Measurements from ENCODE around the gene LAMA3.
"Not testable (repeated sequence)": the region's sequence is repeated elsewhere in the genome, so short reads cannot be mapped to it uniquely, and the experiment has no call there.

Gene LAMA3

DNA sequence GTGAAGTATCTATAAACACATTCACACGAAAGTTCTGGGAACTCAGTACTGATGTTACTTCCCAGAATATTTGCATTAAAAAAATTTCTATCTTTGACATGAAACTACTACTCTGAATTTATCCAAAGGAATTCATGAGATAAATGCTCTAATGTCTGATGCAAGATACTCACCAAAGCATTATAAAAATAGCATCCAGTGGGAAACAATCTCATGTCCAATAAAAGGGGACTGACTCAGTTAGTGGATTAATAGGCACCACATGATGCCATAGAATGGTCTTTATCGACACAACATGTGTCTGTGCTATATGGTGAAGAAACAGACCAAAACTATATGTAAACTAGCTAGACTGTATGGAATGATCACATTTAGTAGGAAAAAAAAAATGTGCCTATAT lies 33.9 kb downstream of the LAMA3 start:
- no peaks in the 10 kb centered on the region for H3K36me3 ChIP-seq (ENCODE audit: control insufficient read depth, low read depth, low read length)
- no peak overlapping the region for H3K9ac ChIP-seq (ENCODE audit: low read length)
- no peak overlapping the region for H3K4me3 ChIP-seq (ENCODE audit: low read length)
- H3K4me1 ChIP-seq (ENCODE audit: control insufficient read depth, low read depth, low read length), result no peaks in the 10 kb centered on the region
- H3K9me3 ChIP-seq (ENCODE audit: control insufficient read depth, low read depth, low read length), result no peaks in the 10 kb centered on the region
- H3K27ac ChIP-seq (ENCODE audit: low read length), result no peak overlapping the region
- H3K27me3 ChIP-seq (ENCODE audit: control insufficient read depth, insufficient read depth, low read length), result no peaks in the 10 kb centered on the region

DNA sequence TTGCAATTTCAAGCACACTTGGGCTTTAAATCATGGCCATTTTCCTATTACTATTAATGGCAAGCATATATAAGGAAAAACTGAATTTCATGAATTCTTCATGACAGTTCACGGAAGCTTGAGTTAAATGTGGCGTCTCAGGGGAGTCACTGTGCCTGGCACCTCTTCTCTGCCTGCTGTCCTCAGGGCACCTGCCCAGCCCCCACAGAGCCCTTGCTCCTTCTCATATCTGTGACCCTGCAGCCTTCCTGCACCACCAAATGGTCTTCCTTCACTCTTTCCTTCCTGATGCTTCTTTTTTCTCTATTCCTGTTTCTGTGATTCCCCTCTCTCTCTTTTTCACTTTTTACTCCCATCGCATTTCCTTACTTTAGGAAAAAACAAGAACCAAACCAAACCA lies 35.4 kb downstream of the LAMA3 start:
- Histone ChIP-seq H3K9ac (ENCODE audit: low read length) (no peak overlapping the region), H3K27me3 (ENCODE audit: control insufficient read depth, insufficient read depth, low read length) (no peaks in the 10 kb centered on the region), H3K36me3 (ENCODE audit: control insufficient read depth, low read depth, low read length) (no peaks in the 10 kb centered on the region), H3K9me3 (ENCODE audit: control insufficient read depth, low read depth, low read length) (no peaks in the 10 kb centered on the region), H3K4me1 (ENCODE audit: control insufficient read depth, low read depth, low read length) (no peaks in the 10 kb centered on the region), H3K27ac (ENCODE audit: low read length) (no peak overlapping the region), H3K4me3 (ENCODE audit: low read length) (no peak overlapping the region)

DNA sequence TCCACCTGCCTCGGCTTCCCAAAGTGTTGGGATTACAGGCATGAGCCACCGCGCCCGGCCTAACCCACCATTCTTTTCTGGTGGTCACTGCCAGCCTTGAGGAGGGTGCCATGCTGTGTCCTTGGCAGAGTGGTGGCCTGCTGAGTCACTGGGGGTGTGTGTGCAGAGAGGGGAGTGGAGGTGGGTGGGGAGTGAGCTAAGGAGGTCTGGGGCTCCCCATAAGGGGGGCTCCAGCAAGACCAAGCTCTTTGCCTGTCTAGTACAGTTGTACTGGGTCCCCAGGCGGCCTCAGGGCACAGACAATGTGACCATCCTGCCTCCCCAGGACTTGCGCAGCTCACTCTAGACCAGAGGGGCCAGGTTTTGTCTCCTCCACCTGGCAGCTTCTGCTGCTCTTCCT lies 36.1 kb downstream of the LAMA3 start:
- Histone ChIP-seq H3K9ac (ENCODE audit: low read length) (no peak overlapping the region), H3K9me3 (ENCODE audit: control insufficient read depth, low read depth, low read length) (no peaks in the 10 kb centered on the region), H3K4me3 (ENCODE audit: low read length) (no peak overlapping the region), H3K36me3 (ENCODE audit: control insufficient read depth, low read depth, low read length) (no peaks in the 10 kb centered on the region), H3K27me3 (ENCODE audit: control insufficient read depth, insufficient read depth, low read length) (no peaks in the 10 kb centered on the region), H3K4me1 (ENCODE audit: control insufficient read depth, low read depth, low read length) (no peaks in the 10 kb centered on the region), H3K27ac (ENCODE audit: low read length) (no peak overlapping the region)

DNA sequence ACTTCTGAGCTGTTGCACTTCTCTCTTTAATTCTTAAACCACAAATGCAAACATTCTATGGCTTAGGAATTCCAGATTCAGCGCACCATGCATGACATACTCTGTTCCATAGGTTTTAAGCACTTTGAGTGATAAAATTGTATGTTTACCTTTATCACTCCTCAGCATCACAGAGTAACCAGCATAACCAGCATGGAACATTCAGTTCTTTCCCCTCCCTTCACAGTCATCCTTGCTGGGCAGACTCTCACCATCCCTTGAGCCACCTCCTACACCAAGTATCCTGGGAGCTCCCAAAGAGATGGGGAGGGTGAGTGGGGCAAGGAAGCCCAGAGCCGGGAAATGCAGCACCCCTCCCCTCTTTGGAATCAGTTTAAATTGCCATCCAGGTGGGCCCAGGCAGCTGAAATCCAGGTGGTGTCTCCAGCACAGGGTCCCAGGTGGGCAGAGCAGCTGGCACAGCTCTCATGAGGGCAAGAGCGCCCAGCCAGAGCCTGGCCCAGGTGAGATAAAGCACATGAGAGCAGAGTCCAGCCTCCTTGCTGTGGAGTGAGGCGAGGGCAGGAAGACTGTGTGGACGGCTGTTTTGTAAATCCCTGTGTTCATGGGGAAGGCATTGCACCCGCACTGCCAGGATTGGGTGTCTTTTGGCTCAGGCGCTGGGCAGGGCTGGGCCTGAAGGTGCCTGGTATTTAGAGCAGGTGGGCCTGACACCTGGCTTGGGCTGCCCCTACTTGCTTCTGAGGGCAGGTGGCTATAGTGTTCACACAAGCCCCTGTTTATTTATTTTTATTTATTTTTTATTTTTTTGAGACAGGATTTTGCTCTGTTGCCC lies 36.8 kb downstream of the LAMA3 start:
- no peaks in the 10 kb centered on the region for H3K36me3 ChIP-seq (ENCODE audit: control insufficient read depth, low read depth, low read length)
- H3K9me3 ChIP-seq (ENCODE audit: control insufficient read depth, low read depth, low read length), result no peaks in the 10 kb centered on the region
- no peak overlapping the region for H3K9ac ChIP-seq (ENCODE audit: low read length)
- H3K27me3 ChIP-seq (ENCODE audit: control insufficient read depth, insufficient read depth, low read length), result no peaks in the 10 kb centered on the region
- H3K27ac ChIP-seq (ENCODE audit: low read length), result no peak overlapping the region
- no peaks in the 10 kb centered on the region for H3K4me1 ChIP-seq (ENCODE audit: control insufficient read depth, low read depth, low read length)
- H3K4me3 ChIP-seq (ENCODE audit: low read length), result no peak overlapping the region

DNA sequence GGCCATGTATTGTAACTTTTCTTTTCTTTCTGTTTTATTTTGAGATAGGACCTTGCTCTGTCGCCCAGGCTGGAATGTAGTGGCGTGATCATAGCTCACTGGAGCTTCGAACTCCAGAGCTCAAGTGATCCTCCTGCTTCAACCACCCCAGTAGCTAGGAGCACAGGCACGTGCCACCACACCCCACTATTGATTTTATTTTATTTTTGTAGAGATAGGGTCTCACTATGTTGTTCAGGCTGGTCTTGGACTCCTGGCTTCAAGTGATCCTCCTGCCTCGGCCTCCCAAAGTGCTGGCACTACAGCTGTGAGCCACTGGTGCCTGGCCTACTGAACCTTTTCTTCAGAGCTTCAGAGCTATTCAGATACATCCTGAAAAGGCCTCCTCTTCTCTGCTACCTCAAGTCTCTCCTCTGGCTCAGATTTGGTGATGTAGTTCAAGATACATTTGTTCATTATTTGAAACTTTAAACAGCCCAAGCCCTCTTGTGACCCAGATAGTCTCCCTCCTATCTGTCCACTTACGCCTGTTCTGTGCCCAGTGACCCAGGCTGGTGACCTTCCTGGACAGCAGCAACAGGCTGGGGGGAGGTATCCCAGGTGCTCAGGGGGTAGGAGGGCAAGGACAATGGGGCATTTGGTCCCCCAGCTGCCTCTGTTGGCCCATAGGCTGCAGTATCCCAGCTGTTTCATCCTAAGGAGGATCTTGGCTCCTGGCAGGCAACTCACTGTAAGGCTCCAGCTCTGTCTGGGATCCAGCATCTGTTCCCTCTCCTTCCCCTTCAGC lies 38.6 kb downstream of the LAMA3 start:
- Histone ChIP-seq H3K4me3 (ENCODE audit: low read length) (no peak overlapping the region), H3K27ac (ENCODE audit: low read length) (no peak overlapping the region), H3K9ac (ENCODE audit: low read length) (no peak overlapping the region), H3K4me1 (ENCODE audit: control insufficient read depth, low read depth, low read length) (no peaks in the 10 kb centered on the region), H3K27me3 (ENCODE audit: control insufficient read depth, insufficient read depth, low read length) (no peaks in the 10 kb centered on the region), H3K9me3 (ENCODE audit: control insufficient read depth, low read depth, low read length) (no peaks in the 10 kb centered on the region), H3K36me3 (ENCODE audit: control insufficient read depth, low read depth, low read length) (no peaks in the 10 kb centered on the region)

DNA sequence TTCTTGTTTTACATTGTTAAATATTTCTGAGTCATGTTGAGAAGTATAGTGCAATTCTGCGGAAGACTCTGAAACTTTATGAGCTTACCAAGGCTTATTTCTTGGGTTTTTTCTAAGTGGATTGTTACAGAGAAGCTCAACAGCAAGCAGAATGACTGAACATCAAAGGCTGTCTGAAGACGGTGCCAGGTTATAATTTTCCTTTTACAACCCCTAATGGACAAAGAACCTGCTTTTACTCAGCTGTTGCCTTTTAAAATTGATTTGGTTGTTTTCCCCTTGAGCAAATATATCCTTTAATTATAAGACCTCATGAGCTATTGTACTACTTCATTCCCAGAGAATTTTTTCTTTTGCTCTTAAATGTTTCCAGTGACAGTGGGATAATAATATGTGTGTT lies 41.6 kb downstream of the LAMA3 start:
- Histone ChIP-seq H3K27me3 (ENCODE audit: control insufficient read depth, insufficient read depth, low read length) (no peaks in the 10 kb centered on the region), H3K36me3 (ENCODE audit: control insufficient read depth, low read depth, low read length) (no peaks in the 10 kb centered on the region), H3K9me3 (ENCODE audit: control insufficient read depth, low read depth, low read length) (no peaks in the 10 kb centered on the region)

DNA sequence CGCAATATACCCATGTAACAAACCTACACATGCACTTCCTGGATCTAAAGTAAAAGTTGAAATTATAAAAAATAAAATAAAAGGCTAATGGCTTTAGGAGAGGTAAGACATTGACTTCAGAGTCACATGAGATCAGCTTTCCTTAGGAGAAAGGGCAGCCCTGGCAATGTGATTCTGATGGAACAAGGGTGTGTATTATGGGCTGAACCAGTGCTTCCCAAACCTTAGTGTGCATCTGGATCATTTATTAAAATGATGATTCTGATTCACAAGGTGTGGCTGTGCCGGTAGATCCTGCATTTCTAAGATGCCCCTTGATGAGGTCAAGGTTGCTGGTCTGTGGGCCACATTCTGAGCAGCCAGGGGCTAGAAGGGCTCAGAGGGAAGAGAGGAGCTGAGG lies 42.6 kb downstream of the LAMA3 start:
- H3K4me3 ChIP-seq (ENCODE audit: low read length), result no peak overlapping the region
- H3K9me3 ChIP-seq (ENCODE audit: control insufficient read depth, low read depth, low read length), result no peaks in the 10 kb centered on the region
- H3K27me3 ChIP-seq (ENCODE audit: control insufficient read depth, insufficient read depth, low read length), result no peaks in the 10 kb centered on the region
- no peak overlapping the region for H3K27ac ChIP-seq (ENCODE audit: low read length)
- no peak overlapping the region for H3K9ac ChIP-seq (ENCODE audit: low read length)
- no peaks in the 10 kb centered on the region for H3K36me3 ChIP-seq (ENCODE audit: control insufficient read depth, low read depth, low read length)
- no peaks in the 10 kb centered on the region for H3K4me1 ChIP-seq (ENCODE audit: control insufficient read depth, low read depth, low read length)

More for the DNA sequence above, 41.6 kb downstream of the LAMA3 start:
- no peak overlapping the region for H3K9ac ChIP-seq (ENCODE audit: low read length)
- H3K4me1 ChIP-seq (ENCODE audit: control insufficient read depth, low read depth, low read length), result no peaks in the 10 kb centered on the region
- no peak overlapping the region for H3K4me3 ChIP-seq (ENCODE audit: low read length)
- no peak overlapping the region for H3K27ac ChIP-seq (ENCODE audit: low read length)

DNA sequence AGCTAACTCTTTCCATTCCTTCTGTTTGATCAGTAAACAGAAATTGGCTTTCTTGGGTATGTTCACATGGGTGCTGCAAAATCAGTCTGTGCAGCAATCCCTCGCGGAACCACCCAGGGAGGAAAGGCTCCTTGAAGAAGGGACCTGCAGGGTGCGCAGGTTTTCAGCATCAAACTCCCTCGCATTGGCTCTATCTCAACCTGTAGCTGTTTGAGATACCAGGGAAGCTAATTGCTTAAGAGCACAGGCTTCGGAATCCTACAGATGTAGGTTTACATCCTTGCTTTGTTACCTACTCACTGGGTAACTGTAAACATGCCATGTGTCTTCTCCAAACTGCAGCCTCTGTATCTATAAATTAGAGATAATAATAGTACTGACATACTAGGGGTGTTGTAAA lies 43.2 kb downstream of the LAMA3 start:
- Histone ChIP-seq H3K4me3 (ENCODE audit: low read length) (no peak overlapping the region), H3K36me3 (ENCODE audit: control insufficient read depth, low read depth, low read length) (no peaks in the 10 kb centered on the region), H3K27ac (ENCODE audit: low read length) (no peak overlapping the region), H3K27me3 (ENCODE audit: control insufficient read depth, insufficient read depth, low read length) (no peaks in the 10 kb centered on the region), H3K9ac (ENCODE audit: low read length) (no peak overlapping the region), H3K4me1 (ENCODE audit: control insufficient read depth, low read depth, low read length) (no peaks in the 10 kb centered on the region), H3K9me3 (ENCODE audit: control insufficient read depth, low read depth, low read length) (no peaks in the 10 kb centered on the region)

DNA sequence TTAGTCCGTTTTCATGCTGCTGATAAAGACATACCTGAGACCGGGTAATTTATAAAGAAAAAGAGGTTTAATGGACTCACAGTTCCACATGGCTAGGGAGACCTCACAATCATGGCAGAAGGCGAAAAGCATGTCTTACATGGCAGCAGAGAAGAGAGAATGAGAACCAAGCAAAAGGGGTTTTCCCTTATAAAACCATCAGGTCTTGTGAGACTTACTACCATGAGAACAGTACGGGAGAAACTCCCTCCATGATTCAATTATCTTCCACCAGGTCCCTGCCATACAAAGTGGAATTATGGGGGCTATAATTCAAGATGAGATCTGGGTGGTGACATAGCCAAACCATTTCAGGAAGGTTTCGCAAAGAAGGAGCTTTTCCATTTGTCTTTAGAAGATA lies 44.0 kb downstream of the LAMA3 start:
- H3K4me3 ChIP-seq (ENCODE audit: low read length); H3K36me3 ChIP-seq (ENCODE audit: control insufficient read depth, low read depth, low read length); H3K9me3 ChIP-seq (ENCODE audit: control insufficient read depth, low read depth, low read length); H3K9ac ChIP-seq (ENCODE audit: low read length); H3K4me1 ChIP-seq (ENCODE audit: control insufficient read depth, low read depth, low read length); H3K27me3 ChIP-seq (ENCODE audit: control insufficient read depth, insufficient read depth, low read length); H3K27ac ChIP-seq (ENCODE audit: low read length): not testable (repeated sequence)

DNA sequence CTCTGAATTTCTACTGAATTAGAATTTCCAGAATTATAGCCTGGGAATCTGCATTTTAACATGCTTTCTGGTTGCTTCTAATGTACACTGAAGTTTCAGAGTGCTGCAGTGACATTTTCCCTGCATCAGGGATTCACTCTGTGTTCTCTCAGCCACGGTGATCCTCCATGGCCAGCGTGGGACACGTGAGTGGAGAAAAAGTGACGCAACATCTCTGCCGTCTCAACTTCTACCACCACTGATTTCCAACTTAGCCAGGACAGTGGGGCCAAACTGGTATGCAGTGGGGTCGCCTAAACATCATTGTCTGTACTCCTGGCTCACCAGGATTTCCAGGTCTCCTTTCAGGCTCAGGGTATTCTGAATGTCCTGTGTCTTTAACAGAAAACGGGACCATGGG lies 44.6 kb downstream of the LAMA3 start:
- no peaks in the 10 kb centered on the region for H3K36me3 ChIP-seq (ENCODE audit: control insufficient read depth, low read depth, low read length)
- no peak overlapping the region for H3K9ac ChIP-seq (ENCODE audit: low read length)
- H3K4me3 ChIP-seq (ENCODE audit: low read length), result no peak overlapping the region
- H3K27ac ChIP-seq (ENCODE audit: low read length), result no peak overlapping the region
- no peaks in the 10 kb centered on the region for H3K9me3 ChIP-seq (ENCODE audit: control insufficient read depth, low read depth, low read length)
- H3K27me3 ChIP-seq (ENCODE audit: control insufficient read depth, insufficient read depth, low read length), result no peaks in the 10 kb centered on the region
- no peaks in the 10 kb centered on the region for H3K4me1 ChIP-seq (ENCODE audit: control insufficient read depth, low read depth, low read length)

DNA sequence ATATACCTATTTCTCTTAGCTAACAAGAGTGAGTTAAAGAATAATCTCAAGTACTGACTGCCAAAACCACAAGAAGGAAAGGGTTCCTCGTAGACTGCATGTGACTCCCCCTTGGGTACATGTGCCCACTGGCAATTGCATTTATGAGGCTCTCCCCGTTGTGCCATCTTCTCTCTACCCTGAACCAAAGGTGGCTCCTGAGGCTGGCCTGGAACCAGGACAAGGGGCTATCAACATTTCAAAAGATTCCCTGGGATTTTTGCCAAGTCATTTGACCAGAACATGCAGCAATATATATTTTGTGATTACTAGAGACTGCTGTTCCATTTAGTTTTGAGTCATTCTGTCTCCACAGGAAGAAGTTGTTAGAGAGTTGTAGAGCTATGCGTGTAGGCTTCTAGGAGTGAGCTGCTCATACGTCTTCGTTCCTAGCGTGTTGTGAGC lies 45.8 kb downstream of the LAMA3 start:
- Histone ChIP-seq H3K4me1 (ENCODE audit: control insufficient read depth, low read depth, low read length) (no peaks in the 10 kb centered on the region), H3K27me3 (ENCODE audit: control insufficient read depth, insufficient read depth, low read length) (no peaks in the 10 kb centered on the region), H3K4me3 (ENCODE audit: low read length) (no peak overlapping the region), H3K27ac (ENCODE audit: low read length) (no peak overlapping the region), H3K9me3 (ENCODE audit: control insufficient read depth, low read depth, low read length) (no peaks in the 10 kb centered on the region), H3K9ac (ENCODE audit: low read length) (no peak overlapping the region), H3K36me3 (ENCODE audit: control insufficient read depth, low read depth, low read length) (no peaks in the 10 kb centered on the region)

DNA sequence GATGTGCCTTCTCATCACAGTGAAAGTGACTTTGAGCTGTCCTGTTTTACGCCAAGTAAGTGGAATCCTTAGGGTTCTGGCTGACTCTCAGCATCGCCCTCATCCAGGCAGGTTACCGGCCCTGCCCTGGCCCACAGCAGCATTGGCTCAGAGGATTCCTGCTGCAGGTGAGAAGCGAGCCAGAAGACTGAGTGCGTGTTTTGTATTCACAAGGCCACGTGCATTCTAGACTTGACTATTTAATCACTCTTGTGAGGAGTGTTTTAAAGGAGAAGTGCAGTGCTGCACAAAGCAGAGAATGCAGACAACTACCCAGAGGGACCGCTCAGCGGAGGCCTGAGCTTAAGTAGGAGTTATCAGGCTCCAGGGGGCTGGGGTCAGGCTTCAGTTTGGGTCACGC lies 48.3 kb downstream of the LAMA3 start:
- Histone ChIP-seq H3K4me1 (ENCODE audit: control insufficient read depth, low read depth, low read length) (no peaks in the 10 kb centered on the region), H3K9me3 (ENCODE audit: control insufficient read depth, low read depth, low read length) (no peaks in the 10 kb centered on the region), H3K36me3 (ENCODE audit: control insufficient read depth, low read depth, low read length) (no peaks in the 10 kb centered on the region), H3K9ac (ENCODE audit: low read length) (no peak overlapping the region), H3K27ac (ENCODE audit: low read length) (no peak overlapping the region), H3K27me3 (ENCODE audit: control insufficient read depth, insufficient read depth, low read length) (no peaks in the 10 kb centered on the region), H3K4me3 (ENCODE audit: low read length) (no peak overlapping the region)
